SK-N-MC (cell line): ENCODE measurements around the gene ADD3.

Experiments
- EZH2 ChIP-seq: fragments of 200-600 bp; sonication (generic); IDR thresholded peaks from one replicate; pipeline ENCODE4 v1.6.1; 2017; ENCODE audit warnings: antibody characterized with exemption
- FOXP2 ChIP-seq: optimal IDR thresholded peaks from 2 replicates; pipeline ENCODE3; 2011; ENCODE audit warnings: mild to moderate bottlenecking, moderate library complexity; ENCODE audit not compliant: insufficient read depth; ENCODE audit errors: extremely low read length, control extremely low read depth
- POLR2AphosphoS5 ChIP-seq: IDR thresholded peaks from 2 replicates; pipeline ENCODE4 v1.6.1; 2012; ENCODE audit warnings: mild to moderate bottlenecking, low read depth, low read length, borderline replicate concordance

- TF ChIP-seq POLR2AphosphoS5 (no peak), EZH2 (no peak), FOXP2 (no peak)
Measured at GRCh38 chr10:110067960-110068770, 60.4 kb downstream of the ADD3 start.
